RWPE1 (cell line): Measurements from ENCODE around the gene CORO2B.

Experiments used
- CTCF ChIA-PET: fragments of 350-600 bp; sonication (Branson Sonifier 250); formaldehyde crosslinking; extraction: SDS; loops from one replicate; lab custom pipeline; 2021; lab: Yijun Ruan, JAX
- POLR2A ChIA-PET: fragments of 400-600 bp; formaldehyde crosslinking; extraction: SDS; loops from one replicate; lab custom pipeline; 2020; ENCODE audit warnings: antibody characterized with exemption; ENCODE audit not compliant: low non-redundant PET; lab: Yijun Ruan, JAX
- DNase-seq: peaks from one replicate; pipeline ENCODE4 v3.0.0; 2012; ENCODE audit warnings: low spot score
- H3K27ac ChIP-seq: fragments of 450-650 bp; 2 replicates; pipeline ENCODE4 v1.5.1; 2017
- TF ChIP-seq, protein P1 (sequence below): fragments of 450-650 bp; conservative IDR thresholded peaks from 2 replicates; pipeline ENCODE4 v1.5.1; 2017; ENCODE audit warnings: low read depth, mild to moderate bottlenecking

CORO2B gene

DNA sequence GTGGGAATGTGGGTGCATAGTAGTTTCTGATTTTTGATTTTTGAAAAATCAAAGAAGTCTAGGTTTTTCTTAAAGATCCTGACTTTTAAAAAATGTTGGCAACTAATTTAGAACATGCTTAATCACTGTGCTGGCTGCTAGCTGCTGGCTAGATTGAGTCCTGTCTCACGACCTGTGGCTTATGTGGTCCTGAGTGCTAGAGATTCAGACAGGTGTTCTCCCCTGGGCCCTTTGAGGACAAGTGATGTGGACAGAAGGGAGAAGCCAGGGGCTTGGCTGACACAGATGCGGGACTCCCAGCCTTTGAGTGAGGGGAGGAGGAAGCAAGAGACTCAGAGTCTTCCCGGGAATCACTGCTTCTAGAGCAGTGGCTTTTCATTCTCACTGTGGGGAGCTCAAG lies 47.5 kb downstream of the CORO2B start:
- no peak overlapping the region for H3K27ac ChIP-seq
- ChIA-PET POLR2A (no interaction called here), CTCF (interaction anchor here (0.5 kb wide), 1 partner anchor 323 kb away, joined by 4 read pairs; no protein-coding TSS in a partner anchor)
- no peak for DNase-seq
- TF ChIP-seq, protein P1, sequence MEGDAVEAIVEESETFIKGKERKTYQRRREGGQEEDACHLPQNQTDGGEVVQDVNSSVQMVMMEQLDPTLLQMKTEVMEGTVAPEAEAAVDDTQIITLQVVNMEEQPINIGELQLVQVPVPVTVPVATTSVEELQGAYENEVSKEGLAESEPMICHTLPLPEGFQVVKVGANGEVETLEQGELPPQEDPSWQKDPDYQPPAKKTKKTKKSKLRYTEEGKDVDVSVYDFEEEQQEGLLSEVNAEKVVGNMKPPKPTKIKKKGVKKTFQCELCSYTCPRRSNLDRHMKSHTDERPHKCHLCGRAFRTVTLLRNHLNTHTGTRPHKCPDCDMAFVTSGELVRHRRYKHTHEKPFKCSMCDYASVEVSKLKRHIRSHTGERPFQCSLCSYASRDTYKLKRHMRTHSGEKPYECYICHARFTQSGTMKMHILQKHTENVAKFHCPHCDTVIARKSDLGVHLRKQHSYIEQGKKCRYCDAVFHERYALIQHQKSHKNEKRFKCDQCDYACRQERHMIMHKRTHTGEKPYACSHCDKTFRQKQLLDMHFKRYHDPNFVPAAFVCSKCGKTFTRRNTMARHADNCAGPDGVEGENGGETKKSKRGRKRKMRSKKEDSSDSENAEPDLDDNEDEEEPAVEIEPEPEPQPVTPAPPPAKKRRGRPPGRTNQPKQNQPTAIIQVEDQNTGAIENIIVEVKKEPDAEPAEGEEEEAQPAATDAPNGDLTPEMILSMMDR: no peak

DNA sequence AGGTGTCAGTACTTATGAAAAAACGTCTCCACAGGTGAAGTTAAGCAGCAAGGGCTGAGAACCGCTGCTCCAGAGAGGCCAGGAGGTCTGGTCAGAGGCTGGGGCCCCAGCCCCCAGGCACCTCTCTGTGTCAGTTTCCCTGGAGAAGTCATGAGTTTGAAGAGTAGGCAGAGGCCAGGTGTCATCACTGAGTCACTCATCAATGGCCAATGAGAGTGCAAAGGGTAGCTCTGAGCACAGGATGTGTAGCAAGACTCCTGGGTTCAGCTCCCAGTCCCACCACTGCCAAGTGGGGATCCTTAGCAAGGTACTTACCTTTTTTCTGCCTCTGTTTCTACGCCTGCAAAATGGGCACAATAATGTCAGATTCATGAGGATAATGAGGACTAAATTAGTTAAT lies 47.9 kb downstream of the CORO2B start:
- no peak overlapping the region for H3K27ac ChIP-seq
- CTCF ChIA-PET: no interaction called here
- TF ChIP-seq, protein P1: no peak
- POLR2A ChIA-PET: no interaction called here
- peak; percentile 48 for DNase-seq

DNA sequence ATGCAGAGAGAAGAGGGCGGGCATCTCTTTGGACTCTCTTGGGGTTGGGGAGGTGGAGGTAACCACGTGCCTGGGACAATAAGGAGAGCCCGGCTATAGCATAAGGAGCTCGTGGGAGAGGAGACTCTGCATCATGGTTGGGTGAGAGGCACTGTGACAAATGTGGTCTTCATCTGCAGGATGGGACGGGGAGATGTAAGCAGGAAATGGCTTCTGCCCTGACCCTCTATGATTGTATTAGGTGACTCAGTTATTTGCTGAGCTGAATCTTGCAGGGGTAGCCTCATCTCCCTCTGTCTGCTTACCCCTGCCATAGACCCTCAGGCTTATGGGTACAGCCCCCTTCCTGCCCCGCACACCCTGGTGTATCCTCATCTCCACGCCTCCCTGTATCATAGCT lies 48.7 kb downstream of the CORO2B start:
- TF ChIP-seq, protein P1: no peak
- DNase-seq: no peak
- no peak overlapping the region for H3K27ac ChIP-seq
- ChIA-PET POLR2A (no interaction called here), CTCF (no interaction called here)

DNA sequence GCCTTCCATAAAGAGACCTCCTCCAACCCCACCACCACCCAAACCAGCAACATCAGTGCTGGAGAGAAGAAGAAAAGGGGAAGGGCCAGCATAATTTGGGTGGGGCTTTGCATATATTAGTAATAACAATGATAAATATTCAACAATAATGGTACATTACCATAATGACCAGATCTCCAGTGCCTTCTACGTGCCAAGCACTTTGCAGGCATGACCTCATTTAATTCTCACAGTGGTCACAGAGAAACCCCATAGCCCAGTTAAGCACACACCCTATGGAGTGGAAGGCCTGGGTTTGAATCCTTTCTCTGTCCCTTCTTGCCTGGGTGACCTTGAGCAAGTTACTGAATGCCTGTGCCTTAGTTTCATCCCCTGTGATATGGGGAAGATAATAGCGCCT lies 49.2 kb downstream of the CORO2B start:
- TF ChIP-seq, protein P1: no peak
- DNase-seq: no peak
- ChIA-PET CTCF (no interaction called here), POLR2A (no interaction called here)
- H3K27ac ChIP-seq: no peak overlapping the region

DNA sequence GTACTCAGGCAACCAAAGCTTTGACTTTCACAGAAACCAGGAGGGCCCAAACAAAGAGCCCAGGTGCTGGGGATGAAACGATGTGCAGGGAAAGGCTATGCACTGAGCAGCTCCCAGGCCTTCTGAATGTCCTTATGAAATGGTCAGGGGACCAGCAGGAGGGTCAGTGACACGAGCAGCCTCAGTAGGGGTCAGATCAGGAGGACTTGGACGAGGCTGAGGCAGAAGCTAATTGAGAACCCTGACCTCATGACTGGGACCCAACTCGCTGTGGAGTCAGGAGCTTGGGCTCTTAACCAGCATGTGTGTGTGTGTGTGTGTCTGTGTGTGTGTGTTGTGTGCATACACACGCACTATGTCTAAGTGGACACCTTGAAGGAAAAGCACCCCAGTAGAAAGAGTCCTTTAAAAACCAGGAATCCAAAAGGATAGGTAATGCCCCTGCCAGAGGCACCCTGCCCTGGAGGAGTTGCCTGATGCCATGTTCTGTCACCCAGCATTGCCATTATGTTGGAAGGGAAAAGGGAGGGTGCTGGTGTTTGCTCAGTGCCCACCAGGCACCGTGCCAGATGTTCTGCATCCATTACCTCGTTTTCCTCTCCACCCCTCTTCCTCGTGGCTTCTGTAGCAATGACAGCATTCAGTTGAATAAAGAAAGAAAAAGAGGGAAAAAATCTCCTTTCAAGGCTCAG lies 50.9 kb downstream of the CORO2B start:
- POLR2A ChIA-PET: no interaction called here
- TF ChIP-seq, protein P1: no peak
- CTCF ChIA-PET: no interaction called here
- H3K27ac ChIP-seq: no peak overlapping the region
- no peak for DNase-seq

DNA sequence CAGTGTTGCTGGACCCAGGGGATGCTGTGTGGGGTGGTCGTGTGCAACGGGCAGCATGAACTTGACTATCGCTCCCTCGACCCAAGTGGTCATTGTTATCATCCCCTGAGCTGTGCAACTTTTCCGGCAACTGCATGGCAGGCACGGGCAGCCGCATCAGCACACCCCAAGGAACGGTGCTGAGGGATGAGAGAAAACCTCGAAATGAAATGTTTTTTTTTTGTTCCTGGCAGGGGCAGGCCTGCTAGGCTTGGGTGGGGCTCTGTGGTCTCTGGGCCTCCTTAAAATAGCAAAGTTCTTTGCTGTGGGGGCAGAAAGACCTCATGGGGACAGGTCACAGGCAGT lies 51.4 kb downstream of the CORO2B start:
- no peak overlapping the region for H3K27ac ChIP-seq
- TF ChIP-seq, protein P1: no peak
- POLR2A ChIA-PET: no interaction called here
- CTCF ChIA-PET: no interaction called here
- DNase-seq: no peak

DNA sequence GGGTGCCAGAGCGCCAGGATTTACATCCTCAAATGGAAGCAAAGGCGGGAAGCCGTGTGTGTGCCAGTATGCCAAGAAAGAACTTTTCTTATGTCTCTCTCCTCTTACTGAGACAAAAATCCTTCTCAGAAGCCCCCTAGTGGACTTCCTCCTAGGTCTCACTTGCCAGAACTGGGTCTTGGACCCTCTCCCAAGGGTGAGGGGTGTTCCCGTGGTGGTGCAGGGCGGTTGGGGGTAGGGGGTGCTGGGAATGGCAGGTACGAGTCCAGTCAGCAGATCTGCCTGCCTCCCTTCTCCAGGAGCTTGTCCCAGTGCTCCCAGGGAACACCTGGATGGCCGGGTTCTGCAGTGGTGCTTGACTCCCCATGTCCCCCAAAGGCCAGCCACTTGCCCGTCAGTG lies 52.0 kb downstream of the CORO2B start:
- TF ChIP-seq, protein P1: no peak
- DNase-seq: no peak
- H3K27ac ChIP-seq: no peak overlapping the region
- POLR2A ChIA-PET: no interaction called here
- CTCF ChIA-PET: no interaction called here
